Measurements from ENCODE around the gene HOXB8. TPM values are rescaled to one million over a fixed set of nuclear protein-coding genes. Genes with fewer than 3 reads are reported as not detected.

Gene HOXB8
- total and polyA plus RNA-seq, 10 of the 15 experiments (the other 5 are each of a cell fraction or from before 2014, with no cell fraction given) = 0.21 TPM; not detected in 9

DNA sequence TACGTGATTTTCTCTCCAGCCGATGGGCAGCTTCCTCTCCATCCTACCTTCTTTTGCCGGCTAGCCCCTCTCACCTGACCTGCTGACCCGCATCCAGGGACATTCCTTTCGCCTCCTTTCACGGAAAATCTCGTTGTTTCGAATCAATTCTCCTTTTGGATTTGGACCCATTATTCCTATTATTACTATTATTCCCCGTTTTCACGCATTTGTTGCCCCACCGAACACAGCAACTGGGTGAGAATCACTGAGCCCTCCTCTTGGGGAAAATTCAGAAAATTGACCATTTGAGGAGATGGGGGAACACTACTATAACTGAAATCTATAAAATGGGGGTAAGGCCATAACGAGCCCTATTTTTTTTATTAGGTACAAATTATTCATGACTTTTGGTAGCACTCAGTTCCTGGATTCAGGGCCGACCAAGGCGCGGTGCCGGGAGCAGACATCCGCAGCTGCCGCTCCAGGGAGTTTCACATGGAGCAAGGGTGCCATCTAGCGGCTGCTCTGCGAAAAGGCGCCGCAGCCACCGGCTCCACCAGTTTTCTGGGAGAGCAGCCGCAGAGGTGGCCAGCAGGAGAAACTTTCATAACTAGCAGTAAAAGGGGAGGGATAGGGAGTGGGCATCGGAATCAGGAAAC, 3.3 kb upstream of the HOXB8 start (continued):
- TF ChIP-seq CBX3 (IDR thresholded peaks at IDR 0.05; ENCODE audit: borderline replicate concordance, low read depth) (no peak), YY1 (IDR thresholded peaks at IDR 0.05; ENCODE audit: low read depth, low read length) (peak; percentile 73), BHLHE40 (IDR thresholded peaks at IDR 0.05; ENCODE audit: borderline replicate concordance in 1 of 2, low read depth in 2 of 2, low read length in 1 of 2) (peak; percentile 8 to 41; a peak in 1 of 4 replicates), RFX5 (IDR thresholded peaks at IDR 0.05; ENCODE audit: low read depth, low read length) (no peak), CREM (IDR thresholded peaks at IDR 0.05; ENCODE audit: low read depth) (no peak), IKZF2 (IDR thresholded peaks at IDR 0.05) (0 out of 4 replicates have a peak, but pooled peaks of 1 of the 2 experiments have one; percentile 14), EP300 (IDR thresholded peaks at IDR 0.05; ENCODE audit: borderline replicate concordance in 1 of 2, control insufficient read depth in 1 of 2, low read depth in 2 of 2, low read length in 2 of 2) (no peak), MYB (IDR thresholded peaks at IDR 0.05; ENCODE audit: borderline replicate concordance, low read depth, low read length) (0 out of 2 replicates have a peak, but pooled peaks have one; percentile 17), RAD21 (IDR thresholded peaks at IDR 0.05; ENCODE audit: insufficient read depth, low read depth, low read length) (peak; percentile 85), HDAC6 (IDR thresholded peaks at IDR 0.05; ENCODE audit: unreplicated experiment) (no peak), PAX8 (IDR thresholded peaks at IDR 0.05) (no peak)
- TF ChIP-seq, protein P1, sequence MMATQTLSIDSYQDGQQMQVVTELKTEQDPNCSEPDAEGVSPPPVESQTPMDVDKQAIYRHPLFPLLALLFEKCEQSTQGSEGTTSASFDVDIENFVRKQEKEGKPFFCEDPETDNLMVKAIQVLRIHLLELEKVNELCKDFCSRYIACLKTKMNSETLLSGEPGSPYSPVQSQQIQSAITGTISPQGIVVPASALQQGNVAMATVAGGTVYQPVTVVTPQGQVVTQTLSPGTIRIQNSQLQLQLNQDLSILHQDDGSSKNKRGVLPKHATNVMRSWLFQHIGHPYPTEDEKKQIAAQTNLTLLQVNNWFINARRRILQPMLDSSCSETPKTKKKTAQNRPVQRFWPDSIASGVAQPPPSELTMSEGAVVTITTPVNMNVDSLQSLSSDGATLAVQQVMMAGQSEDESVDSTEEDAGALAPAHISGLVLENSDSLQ (IDR thresholded peaks at IDR 0.05) = no peak
- TF ChIP-seq, protein P2, sequence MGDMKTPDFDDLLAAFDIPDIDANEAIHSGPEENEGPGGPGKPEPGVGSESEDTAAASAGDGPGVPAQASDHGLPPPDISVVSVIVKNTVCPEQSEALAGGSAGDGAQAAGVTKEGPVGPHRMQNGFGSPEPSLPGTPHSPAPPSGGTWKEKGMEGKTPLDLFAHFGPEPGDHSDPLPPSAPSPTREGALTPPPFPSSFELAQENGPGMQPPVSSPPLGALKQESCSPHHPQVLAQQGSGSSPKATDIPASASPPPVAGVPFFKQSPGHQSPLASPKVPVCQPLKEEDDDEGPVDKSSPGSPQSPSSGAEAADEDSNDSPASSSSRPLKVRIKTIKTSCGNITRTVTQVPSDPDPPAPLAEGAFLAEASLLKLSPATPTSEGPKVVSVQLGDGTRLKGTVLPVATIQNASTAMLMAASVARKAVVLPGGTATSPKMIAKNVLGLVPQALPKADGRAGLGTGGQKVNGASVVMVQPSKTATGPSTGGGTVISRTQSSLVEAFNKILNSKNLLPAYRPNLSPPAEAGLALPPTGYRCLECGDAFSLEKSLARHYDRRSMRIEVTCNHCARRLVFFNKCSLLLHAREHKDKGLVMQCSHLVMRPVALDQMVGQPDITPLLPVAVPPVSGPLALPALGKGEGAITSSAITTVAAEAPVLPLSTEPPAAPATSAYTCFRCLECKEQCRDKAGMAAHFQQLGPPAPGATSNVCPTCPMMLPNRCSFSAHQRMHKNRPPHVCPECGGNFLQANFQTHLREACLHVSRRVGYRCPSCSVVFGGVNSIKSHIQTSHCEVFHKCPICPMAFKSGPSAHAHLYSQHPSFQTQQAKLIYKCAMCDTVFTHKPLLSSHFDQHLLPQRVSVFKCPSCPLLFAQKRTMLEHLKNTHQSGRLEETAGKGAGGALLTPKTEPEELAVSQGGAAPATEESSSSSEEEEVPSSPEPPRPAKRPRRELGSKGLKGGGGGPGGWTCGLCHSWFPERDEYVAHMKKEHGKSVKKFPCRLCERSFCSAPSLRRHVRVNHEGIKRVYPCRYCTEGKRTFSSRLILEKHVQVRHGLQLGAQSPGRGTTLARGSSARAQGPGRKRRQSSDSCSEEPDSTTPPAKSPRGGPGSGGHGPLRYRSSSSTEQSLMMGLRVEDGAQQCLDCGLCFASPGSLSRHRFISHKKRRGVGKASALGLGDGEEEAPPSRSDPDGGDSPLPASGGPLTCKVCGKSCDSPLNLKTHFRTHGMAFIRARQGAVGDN (IDR thresholded peaks at IDR 0.05) = no peak
- TF ChIP-seq, protein P3, sequence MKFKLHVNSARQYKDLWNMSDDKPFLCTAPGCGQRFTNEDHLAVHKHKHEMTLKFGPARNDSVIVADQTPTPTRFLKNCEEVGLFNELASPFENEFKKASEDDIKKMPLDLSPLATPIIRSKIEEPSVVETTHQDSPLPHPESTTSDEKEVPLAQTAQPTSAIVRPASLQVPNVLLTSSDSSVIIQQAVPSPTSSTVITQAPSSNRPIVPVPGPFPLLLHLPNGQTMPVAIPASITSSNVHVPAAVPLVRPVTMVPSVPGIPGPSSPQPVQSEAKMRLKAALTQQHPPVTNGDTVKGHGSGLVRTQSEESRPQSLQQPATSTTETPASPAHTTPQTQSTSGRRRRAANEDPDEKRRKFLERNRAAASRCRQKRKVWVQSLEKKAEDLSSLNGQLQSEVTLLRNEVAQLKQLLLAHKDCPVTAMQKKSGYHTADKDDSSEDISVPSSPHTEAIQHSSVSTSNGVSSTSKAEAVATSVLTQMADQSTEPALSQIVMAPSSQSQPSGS (IDR thresholded peaks at IDR 0.05; ENCODE audit: low read length) = no peak
- TF ChIP-seq, protein P4, sequence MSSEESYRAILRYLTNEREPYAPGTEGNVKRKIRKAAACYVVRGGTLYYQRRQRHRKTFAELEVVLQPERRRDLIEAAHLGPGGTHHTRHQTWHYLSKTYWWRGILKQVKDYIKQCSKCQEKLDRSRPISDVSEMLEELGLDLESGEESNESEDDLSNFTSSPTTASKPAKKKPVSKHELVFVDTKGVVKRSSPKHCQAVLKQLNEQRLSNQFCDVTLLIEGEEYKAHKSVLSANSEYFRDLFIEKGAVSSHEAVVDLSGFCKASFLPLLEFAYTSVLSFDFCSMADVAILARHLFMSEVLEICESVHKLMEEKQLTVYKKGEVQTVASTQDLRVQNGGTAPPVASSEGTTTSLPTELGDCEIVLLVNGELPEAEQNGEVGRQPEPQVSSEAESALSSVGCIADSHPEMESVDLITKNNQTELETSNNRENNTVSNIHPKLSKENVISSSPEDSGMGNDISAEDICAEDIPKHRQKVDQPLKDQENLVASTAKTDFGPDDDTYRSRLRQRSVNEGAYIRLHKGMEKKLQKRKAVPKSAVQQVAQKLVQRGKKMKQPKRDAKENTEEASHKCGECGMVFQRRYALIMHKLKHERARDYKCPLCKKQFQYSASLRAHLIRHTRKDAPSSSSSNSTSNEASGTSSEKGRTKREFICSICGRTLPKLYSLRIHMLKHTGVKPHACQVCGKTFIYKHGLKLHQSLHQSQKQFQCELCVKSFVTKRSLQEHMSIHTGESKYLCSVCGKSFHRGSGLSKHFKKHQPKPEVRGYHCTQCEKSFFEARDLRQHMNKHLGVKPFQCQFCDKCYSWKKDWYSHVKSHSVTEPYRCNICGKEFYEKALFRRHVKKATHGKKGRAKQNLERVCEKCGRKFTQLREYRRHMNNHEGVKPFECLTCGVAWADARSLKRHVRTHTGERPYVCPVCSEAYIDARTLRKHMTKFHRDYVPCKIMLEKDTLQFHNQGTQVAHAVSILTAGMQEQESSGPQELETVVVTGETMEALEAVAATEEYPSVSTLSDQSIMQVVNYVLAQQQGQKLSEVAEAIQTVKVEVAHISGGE (CRISPR knock-in tag; IDR thresholded peaks at IDR 0.05) = no peak
